Measurements from ENCODE around the gene TMEM63C.

The TMEM63C gene

DNA sequence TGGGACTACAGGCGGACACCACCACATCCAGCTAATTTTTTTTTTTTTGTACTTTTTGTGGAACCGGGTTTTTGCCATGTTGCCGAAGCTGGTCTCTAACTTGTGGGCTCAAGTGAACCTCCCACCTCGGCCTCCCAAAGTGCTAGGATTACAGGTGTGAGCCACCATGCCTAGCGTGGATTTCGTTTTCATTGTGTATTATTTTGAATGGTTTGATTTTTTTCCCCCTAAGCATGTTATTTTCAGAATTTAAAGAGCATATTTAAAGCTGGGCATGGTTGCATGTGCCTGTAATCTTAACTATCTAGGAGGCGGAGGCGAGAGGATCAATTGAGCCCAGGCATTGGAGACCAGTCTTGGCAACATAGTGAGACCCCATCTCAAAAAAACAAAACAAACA lies 13.1 kb downstream of the TMEM63C start:
- CTCF ChIA-PET: interaction anchor here (0.9 to 1.2 kb wide), 2 partner anchors 28 to 73 kb away, joined by 3 read pairs; no protein-coding TSS in a partner anchor
- 96% methylated on average over 5 of the region's 8 CpGs for WGBS (ENCODE audit: insufficient coverage)

DNA sequence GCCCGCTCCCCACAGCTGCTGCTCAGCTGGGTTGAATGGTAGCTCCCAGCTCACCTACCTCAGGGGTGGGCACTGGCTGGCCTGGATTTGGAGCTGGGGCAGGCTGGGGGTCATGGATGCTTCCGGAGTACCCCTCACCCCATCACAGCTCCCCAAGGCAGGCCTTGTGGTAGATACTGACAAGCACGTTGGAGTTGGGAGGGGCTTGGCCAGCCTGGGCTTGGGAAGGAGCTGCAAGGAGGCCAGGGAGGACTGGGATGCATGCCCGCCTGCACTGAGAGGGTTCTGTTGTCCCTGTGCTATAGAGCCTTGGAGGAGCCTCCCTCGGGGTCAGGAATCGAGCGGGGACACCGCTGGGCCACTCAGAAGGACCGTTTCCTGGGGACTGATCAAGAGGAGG lies 14.2 kb downstream of the TMEM63C start:
- POLR2A ChIA-PET: no interaction called here
- DNase-seq: no peak

More for the DNA sequence above, 13.1 kb downstream of the TMEM63C start:
- DNase-seq: no peak
- H3K9me3 ChIP-seq (ENCODE audit: control extremely low read depth in 1 of 5, control insufficient read depth in 4 of 5, insufficient read depth in 2 of 5, low read depth in 1 of 5, low read length in 4 of 5): no peaks in the 10 kb centered on the region
- no peak overlapping the region for H3K27ac ChIP-seq (ENCODE audit: insufficient read depth in 1 of 2, low read depth in 1 of 2, low read length in 2 of 2, poor library complexity in 1 of 2, severe bottlenecking in 2 of 2)
- H3K4me3 ChIP-seq (ENCODE audit: control insufficient read depth in 1 of 7, extremely low read depth in 1 of 7, insufficient read depth in 4 of 7, low read depth in 2 of 7, low read length in 6 of 7): no peak overlapping the region
- H3K36me3 ChIP-seq (ENCODE audit: control insufficient read depth in 4 of 4, insufficient read depth in 4 of 4, low read length in 3 of 4): no peaks in the 10 kb centered on the region
- no peaks in the 10 kb centered on the region for H3K4me1 ChIP-seq (ENCODE audit: control extremely low read depth in 1 of 4, control insufficient read depth in 4 of 4, insufficient read depth in 4 of 4, low read length in 3 of 4)
- POLR2A ChIA-PET: interaction anchor here (1.2 kb wide), 1 partner anchor 61 kb away, joined by 3 read pairs; no protein-coding TSS in a partner anchor
- peaks cover 0 to 11% (median 0%) of the 10 kb centered on the region in 5 experiments for H3K27me3 ChIP-seq (replicated peaks in 2 of 5; ENCODE audit: control insufficient read depth in 4 of 5, insufficient read depth in 5 of 5, low read length in 4 of 5)

DNA sequence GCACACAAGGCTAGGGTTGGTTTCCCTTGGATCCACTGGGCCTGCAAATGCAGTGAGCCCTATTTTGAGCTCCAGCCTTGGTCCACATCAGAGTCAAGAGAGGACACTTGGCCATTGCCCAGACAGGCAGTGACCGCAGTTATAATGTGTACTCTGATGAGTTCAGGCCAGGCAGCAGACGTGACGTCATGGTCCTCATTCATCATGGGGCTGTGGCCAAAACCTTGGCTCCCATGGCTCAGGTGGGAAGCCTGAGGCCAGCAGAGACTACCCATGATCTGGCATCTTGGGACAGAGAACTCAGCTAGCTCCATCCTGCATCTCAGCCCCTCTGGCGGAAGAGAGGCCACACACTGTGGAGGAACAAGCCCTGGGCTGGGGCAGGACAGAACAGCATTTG lies 16.4 kb downstream of the TMEM63C start:
- no peaks in the 10 kb centered on the region for H3K36me3 ChIP-seq (ENCODE audit: control insufficient read depth in 4 of 4, insufficient read depth in 4 of 4, low read length in 3 of 4)
- H3K9me3 ChIP-seq (ENCODE audit: control extremely low read depth in 1 of 5, control insufficient read depth in 4 of 5, insufficient read depth in 2 of 5, low read depth in 1 of 5, low read length in 4 of 5): no peaks in the 10 kb centered on the region
- H3K27me3 ChIP-seq (replicated peaks in 2 of 5; ENCODE audit: control insufficient read depth in 4 of 5, insufficient read depth in 5 of 5, low read length in 4 of 5): peaks cover 0 to 11% (median 0%) of the 10 kb centered on the region in 5 experiments
- H3K4me1 ChIP-seq (ENCODE audit: control extremely low read depth in 1 of 4, control insufficient read depth in 4 of 4, insufficient read depth in 4 of 4, low read length in 3 of 4): no peaks in the 10 kb centered on the region
- no peak overlapping the region for H3K4me3 ChIP-seq (ENCODE audit: control insufficient read depth in 1 of 7, extremely low read depth in 1 of 7, insufficient read depth in 4 of 7, low read depth in 2 of 7, low read length in 6 of 7)
- DNase-seq: no peak
- ChIA-PET CTCF (no interaction called here), POLR2A (no interaction called here)
- WGBS (ENCODE audit: insufficient coverage): 96% methylated on average over 4 of the region's 4 CpGs
- H3K27ac ChIP-seq (ENCODE audit: insufficient read depth in 1 of 2, low read depth in 1 of 2, low read length in 2 of 2, poor library complexity in 1 of 2, severe bottlenecking in 2 of 2): no peak overlapping the region

More for the DNA sequence above, 14.2 kb downstream of the TMEM63C start:
- H3K27ac ChIP-seq (ENCODE audit: insufficient read depth in 1 of 2, low read depth in 1 of 2, low read length in 2 of 2, poor library complexity in 1 of 2, severe bottlenecking in 2 of 2): no peak overlapping the region
- 93% methylated on average over 7 of the region's 9 CpGs for WGBS (ENCODE audit: insufficient coverage)
- H3K4me1 ChIP-seq (ENCODE audit: control extremely low read depth in 1 of 4, control insufficient read depth in 4 of 4, insufficient read depth in 4 of 4, low read length in 3 of 4): no peaks in the 10 kb centered on the region
- no peak overlapping the region for H3K4me3 ChIP-seq (ENCODE audit: control insufficient read depth in 1 of 7, extremely low read depth in 1 of 7, insufficient read depth in 4 of 7, low read depth in 2 of 7, low read length in 6 of 7)
- H3K9me3 ChIP-seq (ENCODE audit: control extremely low read depth in 1 of 5, control insufficient read depth in 4 of 5, insufficient read depth in 2 of 5, low read depth in 1 of 5, low read length in 4 of 5): no peaks in the 10 kb centered on the region
- H3K36me3 ChIP-seq (ENCODE audit: control insufficient read depth in 4 of 4, insufficient read depth in 4 of 4, low read length in 3 of 4): no peaks in the 10 kb centered on the region
- peaks cover 0 to 11% (median 0%) of the 10 kb centered on the region in 5 experiments for H3K27me3 ChIP-seq (replicated peaks in 2 of 5; ENCODE audit: control insufficient read depth in 4 of 5, insufficient read depth in 5 of 5, low read length in 4 of 5)
- CTCF ChIA-PET: interaction anchor here (0.9 to 1.9 kb wide), 3 partner anchors 29 to 120 kb away, joined by 3 to 4 read pairs (median 3); no protein-coding TSS in a partner anchor

DNA sequence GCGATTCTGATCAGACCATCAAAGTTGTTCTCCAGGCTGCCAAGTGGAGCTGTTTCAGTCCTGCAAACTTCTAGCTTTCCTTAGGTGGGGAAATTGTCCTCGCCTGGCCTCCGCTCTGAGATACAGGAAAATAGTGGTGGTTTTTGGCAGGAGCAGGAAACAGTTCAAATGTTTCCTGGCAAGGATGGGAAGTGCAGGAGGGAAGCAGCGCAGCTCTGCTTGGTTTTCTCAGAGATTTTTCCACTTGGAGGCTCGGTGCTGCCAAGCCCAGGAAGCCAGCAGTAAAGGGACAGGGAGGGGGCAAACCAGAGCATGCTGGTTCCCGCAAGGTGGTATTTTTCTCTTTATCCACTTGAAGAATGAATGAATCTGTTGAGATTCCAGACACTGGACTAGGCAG lies 17.0 kb downstream of the TMEM63C start:
- 88% methylated on average over 6 of the region's 6 CpGs for WGBS (ENCODE audit: insufficient coverage)
- Histone ChIP-seq H3K27ac (ENCODE audit: insufficient read depth in 1 of 2, low read depth in 1 of 2, low read length in 2 of 2, poor library complexity in 1 of 2, severe bottlenecking in 2 of 2) (no peak overlapping the region), H3K9me3 (ENCODE audit: control extremely low read depth in 1 of 5, control insufficient read depth in 4 of 5, insufficient read depth in 2 of 5, low read depth in 1 of 5, low read length in 4 of 5) (no peaks in the 10 kb centered on the region), H3K4me1 (ENCODE audit: control extremely low read depth in 1 of 4, control insufficient read depth in 4 of 4, insufficient read depth in 4 of 4, low read length in 3 of 4) (no peaks in the 10 kb centered on the region), H3K27me3 (replicated peaks in 2 of 5; ENCODE audit: control insufficient read depth in 4 of 5, insufficient read depth in 5 of 5, low read length in 4 of 5) (peaks cover 0 to 11% (median 2%) of the 10 kb centered on the region in 5 experiments), H3K36me3 (ENCODE audit: control insufficient read depth in 4 of 4, insufficient read depth in 4 of 4, low read length in 3 of 4) (no peaks in the 10 kb centered on the region), H3K4me3 (ENCODE audit: control insufficient read depth in 1 of 7, extremely low read depth in 1 of 7, insufficient read depth in 4 of 7, low read depth in 2 of 7, low read length in 6 of 7) (no peak overlapping the region)
- CTCF ChIA-PET: interaction anchor here (1.1 kb wide), 1 partner anchor 14 kb away, joined by 3 read pairs; no protein-coding TSS in a partner anchor
- DNase-seq: no peak
- POLR2A ChIA-PET: no interaction called here

DNA sequence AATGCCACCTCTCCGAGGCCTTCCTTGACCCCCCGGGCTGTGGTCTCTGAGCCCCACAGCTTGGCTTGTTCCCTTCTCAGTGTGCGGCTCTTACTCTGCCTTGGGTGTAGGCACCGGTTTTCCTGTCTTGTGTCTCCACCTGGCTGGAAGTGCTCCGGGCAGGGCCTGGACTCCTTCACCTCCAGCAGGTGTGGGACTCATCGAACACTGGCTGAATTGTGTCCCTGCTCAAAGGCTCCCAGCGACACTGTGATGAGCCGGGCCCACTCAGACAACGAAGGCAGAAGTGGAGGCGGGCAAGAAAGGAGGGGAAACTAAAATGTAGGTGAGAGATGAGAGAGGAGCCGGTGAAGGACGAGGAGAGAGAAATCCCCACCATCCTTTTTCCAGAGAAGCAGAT lies 18.0 kb downstream of the TMEM63C start:
- WGBS (ENCODE audit: insufficient coverage): 87% methylated on average over 8 of the region's 12 CpGs

DNA sequence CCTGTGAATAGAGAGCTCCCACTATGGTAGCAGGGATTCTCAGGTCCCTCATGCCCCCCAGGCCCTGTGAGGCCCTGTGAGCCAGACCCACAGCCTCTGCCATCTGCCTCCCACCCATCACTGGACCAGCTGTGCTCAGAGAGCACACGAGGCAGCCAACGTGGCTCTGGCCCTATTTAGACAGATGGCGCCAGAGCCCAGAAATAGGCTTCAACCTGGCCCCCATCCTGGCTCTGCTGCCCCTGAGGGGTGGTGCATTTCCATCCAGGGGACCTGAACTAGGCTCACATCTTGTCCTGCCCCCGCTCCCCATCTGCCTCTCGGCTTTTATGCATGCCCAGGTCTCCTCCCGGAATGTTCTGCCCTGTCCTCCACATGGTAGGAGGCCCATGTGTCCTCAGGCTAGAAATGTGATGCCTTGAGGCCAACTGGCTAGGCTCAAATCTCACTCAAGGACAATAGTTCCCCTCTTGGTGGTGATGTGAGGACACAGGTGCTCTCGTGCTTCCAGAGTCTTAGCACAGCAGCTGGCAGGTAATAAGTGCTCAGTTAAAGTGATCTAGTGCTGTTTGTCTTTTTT lies 18.9 kb downstream of the TMEM63C start:
- ChIA-PET CTCF (no interaction called here), POLR2A (interaction anchor here (0.6 kb wide), 1 partner anchor 51 kb away, joined by 5 read pairs; no protein-coding TSS in a partner anchor)
- Histone ChIP-seq H3K4me3 (ENCODE audit: control insufficient read depth in 1 of 7, extremely low read depth in 1 of 7, insufficient read depth in 4 of 7, low read depth in 2 of 7, low read length in 6 of 7) (no peak overlapping the region), H3K9me3 (ENCODE audit: control extremely low read depth in 1 of 5, control insufficient read depth in 4 of 5, insufficient read depth in 2 of 5, low read depth in 1 of 5, low read length in 4 of 5) (no peaks in the 10 kb centered on the region), H3K36me3 (ENCODE audit: control insufficient read depth in 4 of 4, insufficient read depth in 4 of 4, low read length in 3 of 4) (no peaks in the 10 kb centered on the region), H3K27ac (ENCODE audit: insufficient read depth in 1 of 2, low read depth in 1 of 2, low read length in 2 of 2, poor library complexity in 1 of 2, severe bottlenecking in 2 of 2) (no peak overlapping the region), H3K27me3 (replicated peaks in 2 of 5; ENCODE audit: control insufficient read depth in 4 of 5, insufficient read depth in 5 of 5, low read length in 4 of 5) (peaks cover 0 to 15% (median 4%) of the 10 kb centered on the region in 5 experiments), H3K4me1 (ENCODE audit: control extremely low read depth in 1 of 4, control insufficient read depth in 4 of 4, insufficient read depth in 4 of 4, low read length in 3 of 4) (no peaks in the 10 kb centered on the region)
- no peak for DNase-seq
- WGBS (ENCODE audit: insufficient coverage): 81% methylated on average over 5 of the region's 7 CpGs

More for the DNA sequence above, 18.0 kb downstream of the TMEM63C start:
- H3K9me3 ChIP-seq (ENCODE audit: control extremely low read depth in 1 of 5, control insufficient read depth in 4 of 5, insufficient read depth in 2 of 5, low read depth in 1 of 5, low read length in 4 of 5): no peaks in the 10 kb centered on the region
- peaks cover 0 to 15% (median 2%) of the 10 kb centered on the region in 5 experiments for H3K27me3 ChIP-seq (replicated peaks in 2 of 5; ENCODE audit: control insufficient read depth in 4 of 5, insufficient read depth in 5 of 5, low read length in 4 of 5)
- no peaks in the 10 kb centered on the region for H3K36me3 ChIP-seq (ENCODE audit: control insufficient read depth in 4 of 4, insufficient read depth in 4 of 4, low read length in 3 of 4)
- no peak for DNase-seq
- H3K27ac ChIP-seq (ENCODE audit: insufficient read depth in 1 of 2, low read depth in 1 of 2, low read length in 2 of 2, poor library complexity in 1 of 2, severe bottlenecking in 2 of 2): no peak overlapping the region
- ChIA-PET CTCF (interaction anchor here (1.1 to 1.3 kb wide), 2 partner anchors 12 to 13 kb away, joined by 3 to 4 read pairs; no protein-coding TSS in a partner anchor), POLR2A (interaction anchor here (0.5 kb wide), 1 partner anchor 11 kb away, joined by 3 read pairs; no protein-coding TSS in a partner anchor)
- no peaks in the 10 kb centered on the region for H3K4me1 ChIP-seq (ENCODE audit: control extremely low read depth in 1 of 4, control insufficient read depth in 4 of 4, insufficient read depth in 4 of 4, low read length in 3 of 4)
- H3K4me3 ChIP-seq (ENCODE audit: control insufficient read depth in 1 of 7, extremely low read depth in 1 of 7, insufficient read depth in 4 of 7, low read depth in 2 of 7, low read length in 6 of 7): no peak overlapping the region

DNA sequence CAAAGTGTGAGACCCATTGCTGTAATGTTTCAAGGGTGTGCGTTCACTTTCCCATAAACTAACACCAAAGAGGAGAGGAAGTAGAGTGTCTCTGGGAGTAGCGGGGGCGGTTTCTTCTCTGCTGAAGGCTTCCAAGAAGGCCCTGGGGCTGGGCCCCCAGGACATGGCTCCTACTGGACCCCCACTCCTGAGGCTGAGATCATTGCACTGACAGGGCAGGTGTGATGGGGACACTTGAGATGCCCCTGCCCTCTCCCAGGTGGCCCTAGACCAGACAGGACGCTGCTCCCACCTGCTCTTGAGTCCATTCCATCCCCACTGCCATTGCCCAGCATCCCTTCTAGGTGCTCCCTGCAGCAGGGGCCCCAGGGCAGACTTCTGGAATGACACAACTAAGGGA lies 20.1 kb downstream of the TMEM63C start:
- ChIA-PET CTCF (interaction anchor here (1.2 kb wide), 1 partner anchor 11 kb away, joined by 3 read pairs; no protein-coding TSS in a partner anchor), POLR2A (no interaction called here)
- Histone ChIP-seq H3K27ac (ENCODE audit: insufficient read depth in 1 of 2, low read depth in 1 of 2, low read length in 2 of 2, poor library complexity in 1 of 2, severe bottlenecking in 2 of 2) (no peak overlapping the region), H3K36me3 (ENCODE audit: control insufficient read depth in 4 of 4, insufficient read depth in 4 of 4, low read length in 3 of 4) (no peaks in the 10 kb centered on the region), H3K9me3 (ENCODE audit: control extremely low read depth in 1 of 5, control insufficient read depth in 4 of 5, insufficient read depth in 2 of 5, low read depth in 1 of 5, low read length in 4 of 5) (no peaks in the 10 kb centered on the region), H3K4me3 (ENCODE audit: control insufficient read depth in 1 of 7, extremely low read depth in 1 of 7, insufficient read depth in 4 of 7, low read depth in 2 of 7, low read length in 6 of 7) (no peak overlapping the region), H3K4me1 (ENCODE audit: control extremely low read depth in 1 of 4, control insufficient read depth in 4 of 4, insufficient read depth in 4 of 4, low read length in 3 of 4) (no peaks in the 10 kb centered on the region), H3K27me3 (replicated peaks in 2 of 5; ENCODE audit: control insufficient read depth in 4 of 5, insufficient read depth in 5 of 5, low read length in 4 of 5) (peaks cover 0 to 11% (median 4%) of the 10 kb centered on the region in 5 experiments)
- no peak for DNase-seq
- 100% methylated on average over 4 of the region's 4 CpGs for WGBS (ENCODE audit: insufficient coverage)

Data from common myeloid progenitor, CD34-positive (primary cell).